ENCODE results near the gene CLDN9.

CLDN9 gene

DNA sequence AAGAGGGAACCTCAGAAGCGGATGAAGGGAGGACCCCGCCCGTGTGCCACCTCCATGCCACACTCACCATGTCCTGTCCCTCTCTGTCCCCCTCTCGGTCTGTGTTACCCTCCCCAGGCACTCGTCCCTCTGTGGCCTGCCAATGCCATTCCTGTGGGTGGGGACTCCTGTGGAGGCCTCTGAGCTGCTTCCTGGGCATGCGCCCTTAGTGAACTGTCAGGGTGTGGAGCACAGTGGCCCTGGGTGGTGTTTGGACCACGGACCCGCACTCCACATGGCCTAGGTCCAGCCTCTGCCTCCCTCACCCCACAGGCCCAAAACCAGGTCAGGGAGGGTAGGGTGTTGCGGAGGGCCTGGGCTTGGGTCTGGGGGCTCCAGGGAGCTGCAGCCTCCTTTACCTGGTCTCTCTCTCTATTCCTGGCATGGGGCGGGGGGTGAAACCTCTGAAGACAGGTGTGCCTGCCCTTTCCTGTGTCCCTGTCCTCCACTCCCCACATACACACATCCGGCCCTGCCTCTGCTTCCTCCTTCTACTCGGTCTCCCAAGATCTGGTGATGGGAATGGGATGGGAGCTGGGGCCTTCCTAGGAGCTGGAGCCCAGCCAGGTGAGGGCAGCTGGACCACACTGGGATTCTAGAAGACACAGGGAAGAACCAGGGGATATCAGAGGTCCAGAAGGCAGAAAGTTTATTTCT, 21.0 kb upstream of the CLDN9 start:
- TF ChIP-seq, protein P1, sequence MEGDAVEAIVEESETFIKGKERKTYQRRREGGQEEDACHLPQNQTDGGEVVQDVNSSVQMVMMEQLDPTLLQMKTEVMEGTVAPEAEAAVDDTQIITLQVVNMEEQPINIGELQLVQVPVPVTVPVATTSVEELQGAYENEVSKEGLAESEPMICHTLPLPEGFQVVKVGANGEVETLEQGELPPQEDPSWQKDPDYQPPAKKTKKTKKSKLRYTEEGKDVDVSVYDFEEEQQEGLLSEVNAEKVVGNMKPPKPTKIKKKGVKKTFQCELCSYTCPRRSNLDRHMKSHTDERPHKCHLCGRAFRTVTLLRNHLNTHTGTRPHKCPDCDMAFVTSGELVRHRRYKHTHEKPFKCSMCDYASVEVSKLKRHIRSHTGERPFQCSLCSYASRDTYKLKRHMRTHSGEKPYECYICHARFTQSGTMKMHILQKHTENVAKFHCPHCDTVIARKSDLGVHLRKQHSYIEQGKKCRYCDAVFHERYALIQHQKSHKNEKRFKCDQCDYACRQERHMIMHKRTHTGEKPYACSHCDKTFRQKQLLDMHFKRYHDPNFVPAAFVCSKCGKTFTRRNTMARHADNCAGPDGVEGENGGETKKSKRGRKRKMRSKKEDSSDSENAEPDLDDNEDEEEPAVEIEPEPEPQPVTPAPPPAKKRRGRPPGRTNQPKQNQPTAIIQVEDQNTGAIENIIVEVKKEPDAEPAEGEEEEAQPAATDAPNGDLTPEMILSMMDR (IDR thresholded peaks at IDR 0.05; ENCODE audit: insufficient read depth, low read length, poor library complexity, severe bottlenecking): no peak
- H3K36me3 ChIP-seq (ENCODE audit: control insufficient read depth, insufficient read depth, low read length): no peaks in the 10 kb centered on the region
- H3K27me3 ChIP-seq (replicated peaks; ENCODE audit: control insufficient read depth, insufficient read depth, low read length): no peaks in the 10 kb centered on the region; the same call in 1 of the 2 replicates
- DNase-seq (ENCODE audit: extremely low read depth, insufficient read length): no peak
- no peak overlapping the region for H3K4me3 ChIP-seq (replicated peaks; ENCODE audit: low read depth, low read length)

DNA sequence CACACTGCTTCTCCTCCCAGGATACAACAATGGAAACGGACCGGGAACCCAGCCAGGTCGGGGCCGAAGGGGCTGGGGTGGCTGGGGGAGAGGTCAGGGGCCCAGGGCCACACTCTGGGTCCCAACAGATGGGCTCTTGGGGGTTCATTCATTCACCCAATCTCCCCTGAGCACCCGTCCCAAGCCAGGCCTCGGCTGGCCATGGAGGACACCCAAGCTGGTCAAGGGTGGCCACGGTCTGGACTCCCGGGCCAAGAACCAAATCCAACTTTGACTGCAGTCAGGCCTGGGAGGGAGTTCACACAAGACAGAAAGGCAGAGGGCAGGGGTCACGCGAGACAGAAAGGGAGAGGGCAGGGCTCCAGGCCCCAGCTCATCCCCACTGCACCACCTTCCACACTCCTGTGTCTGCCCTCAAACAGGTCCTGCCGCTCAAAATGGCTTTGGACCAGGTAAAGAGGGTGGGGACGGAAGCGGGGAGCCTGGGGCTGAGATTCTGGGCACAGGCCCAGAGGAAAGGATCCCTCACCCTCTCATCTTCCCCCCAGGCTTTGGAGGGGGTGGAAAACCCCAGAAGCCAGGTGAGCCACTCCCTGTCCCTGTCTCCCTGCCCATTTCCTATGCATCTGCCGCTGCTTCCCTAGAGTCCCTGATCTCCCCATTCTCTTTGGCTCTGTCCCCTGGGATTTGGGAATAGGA, 20.2 kb upstream of the CLDN9 start:
- no peak for DNase-seq (ENCODE audit: extremely low read depth, insufficient read length)
- H3K4me3 ChIP-seq (replicated peaks; ENCODE audit: low read depth, low read length): no peak overlapping the region
- TF ChIP-seq, protein P1 (IDR thresholded peaks at IDR 0.05; ENCODE audit: insufficient read depth, low read length, poor library complexity, severe bottlenecking): no peak
- no peaks in the 10 kb centered on the region; the same call in 1 of the 2 replicates for H3K27me3 ChIP-seq (replicated peaks; ENCODE audit: control insufficient read depth, insufficient read depth, low read length)
- H3K36me3 ChIP-seq (ENCODE audit: control insufficient read depth, insufficient read depth, low read length): no peaks in the 10 kb centered on the region

- no peak for DNase-seq (ENCODE audit: extremely low read depth, insufficient read length)
- no peaks in the 10 kb centered on the region for H3K36me3 ChIP-seq (ENCODE audit: control insufficient read depth, insufficient read depth, low read length)
- TF ChIP-seq, protein P1 (IDR thresholded peaks at IDR 0.05; ENCODE audit: insufficient read depth, low read length, poor library complexity, severe bottlenecking): no peak
- no peak overlapping the region for H3K4me3 ChIP-seq (replicated peaks; ENCODE audit: low read depth, low read length)
- H3K27me3 ChIP-seq (replicated peaks; ENCODE audit: control insufficient read depth, insufficient read depth, low read length): peaks cover 1% of the 10 kb centered on the region
Measured at GRCh38 chr16:2996298-2996697, 16.4 kb upstream of the CLDN9 start.

DNA sequence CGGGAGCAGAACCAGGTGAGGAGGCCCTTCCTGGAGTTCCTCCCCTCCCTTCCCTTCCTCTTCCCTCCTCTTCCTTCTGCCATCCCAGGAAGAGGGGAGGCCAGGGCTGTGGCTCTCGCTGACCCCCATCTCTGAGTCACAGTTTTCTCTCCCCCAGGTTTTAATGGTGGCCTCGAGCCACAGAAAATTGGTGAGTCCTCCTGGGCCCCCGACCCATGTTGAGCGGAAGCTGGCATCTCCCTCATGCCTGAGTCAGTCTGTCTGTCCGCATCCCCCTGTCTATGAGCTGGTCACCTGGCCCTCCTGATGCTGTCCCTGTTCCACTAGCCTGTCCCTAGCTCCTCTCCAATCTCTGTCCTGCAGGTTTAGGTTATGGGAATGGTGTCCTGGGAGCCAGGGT, 12.8 kb upstream of the CLDN9 start:
- TF ChIP-seq, protein P1 (IDR thresholded peaks at IDR 0.05; ENCODE audit: insufficient read depth, low read length, poor library complexity, severe bottlenecking): no peak
- Histone ChIP-seq H3K4me3 (replicated peaks; ENCODE audit: low read depth, low read length) (no peak overlapping the region), H3K27me3 (replicated peaks; ENCODE audit: control insufficient read depth, insufficient read depth, low read length) (peaks cover 1% of the 10 kb centered on the region), H3K36me3 (ENCODE audit: control insufficient read depth, insufficient read depth, low read length) (no peaks in the 10 kb centered on the region)
- no peak for DNase-seq (ENCODE audit: extremely low read depth, insufficient read length)

DNA sequence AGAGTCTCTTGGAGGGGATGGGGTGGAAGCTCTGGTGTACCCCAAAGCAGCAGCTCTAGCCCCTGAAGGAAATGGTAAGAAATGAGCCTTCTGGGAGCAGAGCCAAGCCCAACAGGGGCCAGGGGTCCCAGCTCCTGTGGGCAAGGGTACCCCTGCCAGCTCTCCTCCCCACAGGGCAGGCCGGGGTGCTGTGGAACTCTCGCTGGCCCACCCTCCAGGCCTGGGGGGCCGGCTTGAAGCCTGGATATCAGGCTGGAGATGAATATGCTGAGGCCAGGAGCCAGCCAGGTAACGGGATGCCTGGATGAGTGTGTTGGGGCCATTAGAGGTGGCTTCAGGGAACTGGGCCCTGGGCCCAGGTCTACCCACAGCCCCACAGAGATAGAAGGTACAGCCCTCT, 12.2 kb upstream of the CLDN9 start:
- Histone ChIP-seq H3K36me3 (ENCODE audit: control insufficient read depth, insufficient read depth, low read length) (no peaks in the 10 kb centered on the region), H3K27me3 (replicated peaks; ENCODE audit: control insufficient read depth, insufficient read depth, low read length) (peaks cover 1% of the 10 kb centered on the region), H3K4me3 (replicated peaks; ENCODE audit: low read depth, low read length) (no peak overlapping the region)
- TF ChIP-seq, protein P1 (IDR thresholded peaks at IDR 0.05; ENCODE audit: insufficient read depth, low read length, poor library complexity, severe bottlenecking): no peak
- no peak for DNase-seq (ENCODE audit: extremely low read depth, insufficient read length)

Data from GM06990 (cell line).